Stimulated activated CD8-positive, alpha-beta memory T cell treated with anti-CD3 and anti-CD28 coated beads, Interleukin-15, amount 100 ng/mL, for 48 hours (primary cell): Measurements from ENCODE around the gene APOLD1.
"Not testable (repeated sequence)": the region's sequence is repeated elsewhere in the genome, so short reads cannot be mapped to it uniquely, and the experiment has no call there.

Experiments
- DNase-seq, 2 donors: peaks; one replicate each; pipeline ENCODE4 v3.0.0-alpha.2; 2020; ENCODE audit warnings: low read depth in 2 of 2

APOLD1 gene

DNA sequence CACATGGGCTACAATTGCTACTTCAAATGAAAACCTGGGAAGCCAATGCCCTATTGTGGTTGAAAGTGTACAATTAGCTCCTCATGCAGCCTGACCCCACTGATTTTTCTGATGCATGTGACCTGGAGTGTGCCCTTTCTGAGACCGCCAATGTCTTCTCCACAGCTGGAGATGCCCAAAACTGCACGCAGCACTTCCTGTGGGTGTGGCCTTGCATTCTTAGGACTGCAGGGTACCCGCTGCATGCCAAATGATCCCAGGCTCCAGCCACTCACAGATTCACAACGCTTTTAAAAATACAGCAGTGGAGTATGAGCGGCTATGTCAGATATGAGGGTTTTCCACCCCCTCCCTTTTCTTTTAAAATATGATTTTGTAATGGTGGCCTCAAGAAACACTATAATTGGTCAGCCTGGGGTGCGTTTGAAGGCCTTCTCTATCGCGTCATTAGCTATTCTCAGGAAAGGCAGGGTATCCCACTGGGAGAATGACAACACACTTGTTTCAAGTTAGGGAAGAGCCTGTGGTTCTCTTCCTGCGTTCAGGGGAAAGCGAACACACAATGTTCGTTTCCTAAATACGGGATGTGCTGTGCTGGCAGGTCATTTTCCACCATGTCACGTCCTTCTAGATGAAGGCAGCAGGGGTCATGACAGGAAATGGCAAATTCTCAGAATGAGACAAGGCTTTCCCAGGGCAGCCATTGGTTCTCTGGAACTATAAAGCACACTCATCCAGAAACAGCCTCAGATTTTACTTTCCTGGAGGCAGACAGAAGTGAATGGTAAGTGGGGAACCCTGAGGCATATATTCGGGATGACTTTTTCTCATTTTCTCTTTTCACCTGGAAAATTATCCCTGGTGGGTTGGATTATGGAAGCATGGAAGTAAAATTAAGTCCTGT lies at the start of gene APOLD1:
TSS of gene APOLD1 (plus strand) at position 749 of the 904 bp plus-strand sequence. CDS start at position 782, 33 bp downstream.
- no peak for DNase-seq

- peak in 1 of 2 donors; percentile 28 for DNase-seq
Observed at GRCh38 chr12:12736759-12737676, 48.4 kb upstream of the APOLD1 start.

DNA sequence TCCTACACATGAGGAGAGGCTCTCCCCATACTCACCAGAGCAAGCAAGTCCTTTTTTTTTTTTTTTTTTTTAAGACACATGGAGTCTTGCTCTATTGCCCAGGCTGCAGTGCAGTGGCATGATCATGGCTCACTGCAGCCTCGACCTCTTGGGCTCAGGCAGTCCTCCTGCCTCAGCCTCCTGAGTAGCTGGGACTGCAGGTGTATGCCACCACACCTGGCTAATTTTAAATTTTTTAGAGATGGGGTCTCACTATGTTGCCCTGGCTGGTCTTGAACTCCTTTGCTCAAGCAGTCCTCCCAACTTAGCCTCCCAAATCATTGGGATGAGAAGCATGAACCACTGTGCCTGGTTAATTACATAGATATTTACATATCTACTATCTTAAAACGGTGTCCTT lies 47.3 kb upstream of the APOLD1 start:
- not testable (repeated sequence) for DNase-seq

GRCh38 chr12:12741660-12742059 lies 43.8 kb upstream of the APOLD1 start:
- DNase-seq, result no peak

- DNase-seq, result no peak
Observed at GRCh38 chr12:12744546-12745305, 40.7 kb upstream of the APOLD1 start.

DNA sequence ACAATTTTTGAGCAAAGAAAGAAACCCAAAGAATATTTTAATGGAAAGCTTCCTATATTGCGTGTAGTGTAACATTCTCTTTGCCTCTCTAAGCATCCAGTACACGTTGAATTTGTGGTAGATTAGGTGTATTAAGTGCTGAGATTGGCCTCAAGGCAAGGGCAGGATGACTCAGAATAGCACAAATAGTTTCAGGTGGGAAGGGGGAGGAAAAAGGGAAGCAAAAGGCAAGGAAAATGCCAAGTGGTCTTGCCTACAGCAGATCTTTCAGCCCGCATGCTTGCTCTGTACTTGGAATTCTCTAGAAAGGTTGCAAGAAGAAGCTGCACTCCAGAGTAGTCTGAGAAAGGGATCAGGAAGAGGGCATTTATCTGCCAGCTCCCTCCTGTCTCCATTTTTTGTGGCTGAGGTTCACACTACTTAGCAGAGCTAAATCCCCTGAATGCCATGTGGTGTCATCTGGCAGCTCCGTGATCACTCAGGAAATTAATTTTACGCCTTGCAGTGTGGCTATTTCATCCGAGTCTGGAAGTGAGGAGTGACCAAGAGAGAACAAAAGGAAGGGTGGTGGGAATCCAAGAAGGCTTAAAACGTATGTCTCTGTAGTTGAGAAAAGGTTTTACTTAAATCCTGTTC lies 39.8 kb upstream of the APOLD1 start:
- DNase-seq, result no peak

- no peak for DNase-seq
Observed at GRCh38 chr12:12747278-12747677, 38.2 kb upstream of the APOLD1 start.

- no peak for DNase-seq
Observed at GRCh38 chr12:12748044-12748443, 37.4 kb upstream of the APOLD1 start.

GRCh38 chr12:12749433-12749832 lies 36.0 kb upstream of the APOLD1 start:
- no peak for DNase-seq

DNA sequence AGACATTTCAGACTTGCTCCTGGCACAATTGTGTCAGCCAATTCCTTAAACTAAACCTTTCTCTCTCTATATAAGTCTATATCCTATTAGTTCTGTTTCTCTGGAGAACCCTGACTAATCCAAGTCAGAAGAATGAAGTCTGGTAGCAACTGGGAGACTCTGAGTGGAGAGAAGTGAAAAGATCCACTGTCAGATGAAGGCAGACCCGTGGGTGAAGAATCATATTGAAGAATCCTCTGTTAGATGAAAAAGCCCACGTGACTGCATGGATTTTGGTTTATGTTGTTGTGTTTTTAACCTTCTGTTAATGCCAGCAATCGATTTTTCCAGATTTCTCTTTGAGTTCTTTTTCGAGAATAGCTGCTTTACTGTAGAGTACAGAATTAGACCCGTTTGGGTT lies 29.5 kb upstream of the APOLD1 start:
- no peak for DNase-seq

- DNase-seq, result no peak
Observed at GRCh38 chr12:12757121-12757520, 28.3 kb upstream of the APOLD1 start.

DNA sequence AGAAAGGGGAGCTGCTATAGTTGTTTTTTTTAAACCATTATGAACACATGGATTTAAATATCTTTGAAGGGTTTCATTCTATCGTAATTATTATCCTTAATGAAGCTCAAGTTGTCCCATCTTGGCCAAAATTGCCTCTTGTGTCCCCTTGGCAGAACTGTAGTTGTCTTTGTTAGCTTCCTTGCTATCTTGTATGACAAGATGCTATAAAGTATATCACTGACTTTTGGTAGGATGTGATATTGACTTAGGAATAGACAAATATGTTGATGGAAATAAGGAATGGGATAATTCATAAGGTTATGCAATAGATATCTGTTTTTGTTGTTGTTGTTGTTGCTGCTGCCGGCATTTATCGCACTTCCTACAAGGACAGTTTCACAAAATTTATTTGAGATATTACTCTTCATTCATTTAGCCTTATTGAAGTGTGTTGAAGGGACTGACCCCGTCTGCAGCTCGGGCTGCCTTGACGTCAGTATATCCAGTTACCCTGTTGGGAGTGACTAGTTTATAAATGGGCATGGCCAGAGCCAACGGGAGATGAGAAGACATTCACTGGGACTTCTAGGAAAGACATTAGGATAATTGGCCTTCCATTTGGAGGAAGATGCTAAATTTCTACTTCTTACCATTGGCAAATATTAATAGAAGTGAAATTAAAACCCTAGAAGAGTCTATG lies 26.1 kb upstream of the APOLD1 start:
- no peak for DNase-seq

DNA sequence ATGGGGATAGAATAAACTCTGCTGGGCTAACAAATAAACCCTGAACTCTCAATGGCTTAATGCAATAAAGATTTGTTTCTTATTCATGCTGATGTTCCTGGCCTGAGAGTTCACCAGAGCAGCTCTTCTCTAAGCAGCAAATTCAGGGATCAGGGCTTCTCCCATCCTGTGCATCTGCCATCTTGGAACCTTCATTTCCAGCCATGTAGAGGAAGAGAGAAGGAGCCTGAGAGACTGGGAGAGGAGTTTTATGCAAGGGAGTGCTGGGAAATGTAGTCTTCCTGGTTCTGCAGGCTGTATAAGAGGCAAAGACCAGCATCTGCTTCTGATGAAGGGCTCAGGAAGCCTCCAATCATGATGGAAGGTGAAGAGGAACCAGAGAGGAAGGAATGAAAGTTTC lies 20.6 kb upstream of the APOLD1 start:
- no peak for DNase-seq

- no peak for DNase-seq
Observed at GRCh38 chr12:12770262-12770661, 15.2 kb upstream of the APOLD1 start.

GRCh38 chr12:12774791-12775190 lies 10.7 kb upstream of the APOLD1 start:
- DNase-seq, result no peak

DNA sequence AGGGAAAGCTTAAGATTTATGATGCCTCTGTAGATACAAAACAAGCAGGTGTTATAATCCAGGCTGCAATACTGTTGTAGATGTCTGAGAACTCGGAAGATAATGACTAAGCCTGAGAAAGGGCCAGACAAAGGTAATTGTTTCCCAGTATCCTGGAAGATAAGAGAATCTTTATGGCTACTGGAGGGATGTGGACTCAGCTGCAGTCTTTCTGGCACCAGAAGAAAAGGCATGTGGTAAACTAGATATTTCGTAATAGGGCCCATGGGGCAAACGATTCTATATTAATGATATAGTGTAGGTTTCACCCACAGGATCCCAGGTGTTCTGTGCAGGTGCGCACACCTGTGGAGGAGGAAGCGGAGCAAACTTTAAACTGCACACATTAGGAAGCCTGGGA lies 9.2 kb upstream of the APOLD1 start:
- DNase-seq, result no peak

DNA sequence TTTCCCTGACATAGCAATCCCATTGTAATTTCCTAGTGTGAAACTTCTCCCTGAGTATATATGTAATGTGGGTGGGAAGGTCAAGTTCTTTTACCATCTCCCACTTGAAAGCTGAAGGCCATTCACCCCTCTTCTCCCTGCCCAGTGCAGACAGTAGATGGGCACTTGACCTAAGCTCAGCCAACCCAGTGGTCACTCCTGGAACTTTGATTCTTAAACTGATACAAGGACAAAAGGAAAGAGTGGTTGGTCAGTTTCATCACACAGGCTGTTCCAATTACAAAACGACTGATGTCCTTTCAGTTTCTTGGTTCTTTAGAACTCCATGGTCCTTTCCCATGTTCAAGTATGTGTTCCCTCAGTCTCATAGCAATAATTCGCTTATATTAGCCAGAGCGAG lies 8.4 kb upstream of the APOLD1 start:
- DNase-seq, result no peak

DNA sequence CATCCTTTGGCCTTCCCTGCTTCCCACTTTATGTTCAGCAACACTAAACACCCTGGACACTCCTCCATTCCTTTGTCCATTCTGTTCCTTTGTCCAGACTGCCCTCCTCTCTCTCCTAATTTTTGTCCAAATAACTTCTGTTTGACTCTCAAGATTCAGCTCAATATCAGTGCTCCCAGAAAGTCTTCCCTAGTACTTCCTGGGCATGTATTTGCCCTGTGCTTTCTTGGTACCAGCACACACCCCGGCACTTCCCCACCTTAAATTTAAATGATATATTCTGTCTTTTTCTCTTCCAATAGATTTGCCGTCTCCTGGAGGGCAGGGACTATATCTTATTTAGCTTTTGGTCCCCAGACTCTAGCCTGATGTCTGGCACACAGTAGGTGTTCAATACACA lies 6.5 kb upstream of the APOLD1 start:
- no peak for DNase-seq

DNA sequence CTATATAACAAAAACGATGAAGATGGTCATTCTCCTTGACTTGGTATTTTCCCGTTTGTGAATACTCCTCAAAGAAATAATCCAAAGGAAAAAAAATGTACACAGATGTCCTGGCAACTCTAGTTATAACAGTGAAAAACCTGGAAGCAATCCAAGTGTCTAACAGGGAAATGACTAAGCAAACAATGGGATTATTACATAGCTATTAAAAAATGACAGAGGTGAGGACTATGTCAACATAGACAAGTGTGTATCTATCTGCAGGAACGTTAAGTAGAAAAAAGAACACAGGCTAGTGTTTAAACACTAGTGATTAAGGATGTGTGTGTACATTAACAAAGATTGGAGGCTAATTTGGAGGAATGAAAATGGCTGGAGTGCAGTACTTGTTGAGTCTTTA lies 5.9 kb upstream of the APOLD1 start:
- no peak for DNase-seq

DNA sequence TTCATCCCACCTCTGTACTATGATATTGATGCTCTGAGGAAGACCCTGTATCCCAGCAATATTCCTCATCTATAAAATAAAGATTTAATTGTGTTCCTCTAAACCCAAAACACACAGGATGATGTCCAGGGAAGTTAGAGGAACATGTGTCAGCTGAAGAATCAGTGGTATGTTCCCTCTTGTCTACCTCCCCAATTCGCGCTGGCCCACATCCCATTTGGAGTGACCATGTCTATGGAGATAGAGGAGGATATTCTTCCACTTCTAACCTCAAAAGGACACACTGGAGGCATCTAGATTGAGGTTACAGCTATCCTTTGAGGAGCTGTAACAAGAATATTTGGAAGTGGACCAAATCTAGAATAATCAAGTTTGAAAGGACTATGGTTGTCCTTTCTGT lies 1.3 kb upstream of the APOLD1 start:
- no peak for DNase-seq

DNA sequence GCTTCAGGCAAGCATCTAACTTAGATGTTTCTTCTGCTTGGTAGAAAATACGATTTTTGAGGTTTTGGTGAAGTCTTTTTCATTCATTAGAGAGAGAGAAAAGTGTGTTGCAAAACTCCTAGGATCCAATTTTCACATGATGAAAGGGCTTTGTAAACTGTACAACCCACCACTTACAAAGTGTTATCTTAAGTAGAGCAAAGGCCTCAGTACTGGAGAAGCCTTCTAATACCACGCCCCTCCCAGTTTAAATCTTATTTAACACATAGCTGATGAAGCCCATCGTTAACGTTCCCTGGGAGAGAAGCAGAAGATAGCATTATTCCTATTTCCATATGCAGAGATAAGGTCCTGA lies 869 bp downstream of the APOLD1 start:
- DNase-seq, result no peak
